Measurements from ENCODE around the gene JMJD1C. TPM values are rescaled to one million over a fixed set of nuclear protein-coding genes. Genes with fewer than 3 reads are reported as not detected.
A peak's percentile ranks its signal among the peaks of the same experiment; 100 is the strongest.

JMJD1C gene
- total RNA-seq, 1 donor from 2014 or later, result 72.9 TPM

- no peak for DNase-seq (ENCODE audit: low spot score)
- H3K4me1 Mint-ChIP-seq (ENCODE audit: low read depth), result peaks cover 58% of the 10 kb centered on the region
- no peak for TF ChIP-seq CTCF (IDR thresholded peaks at IDR 0.05)
- H3K4me3 Mint-ChIP-seq (ENCODE audit: unreplicated experiment), result no peak overlapping the region
- H3K36me3 Mint-ChIP-seq (ENCODE audit: low read depth), result no peaks in the 10 kb centered on the region
- H3K27ac Mint-ChIP-seq (ENCODE audit: unreplicated experiment), result no peak overlapping the region
- H3K9me3 Mint-ChIP-seq (ENCODE audit: low read depth), result no peaks in the 10 kb centered on the region
- H3K27me3 Mint-ChIP-seq (ENCODE audit: low read depth), result no peaks in the 10 kb centered on the region
Measured at GRCh38 chr10:63467841-63468240, 2.1 kb upstream of the JMJD1C start.

DNA sequence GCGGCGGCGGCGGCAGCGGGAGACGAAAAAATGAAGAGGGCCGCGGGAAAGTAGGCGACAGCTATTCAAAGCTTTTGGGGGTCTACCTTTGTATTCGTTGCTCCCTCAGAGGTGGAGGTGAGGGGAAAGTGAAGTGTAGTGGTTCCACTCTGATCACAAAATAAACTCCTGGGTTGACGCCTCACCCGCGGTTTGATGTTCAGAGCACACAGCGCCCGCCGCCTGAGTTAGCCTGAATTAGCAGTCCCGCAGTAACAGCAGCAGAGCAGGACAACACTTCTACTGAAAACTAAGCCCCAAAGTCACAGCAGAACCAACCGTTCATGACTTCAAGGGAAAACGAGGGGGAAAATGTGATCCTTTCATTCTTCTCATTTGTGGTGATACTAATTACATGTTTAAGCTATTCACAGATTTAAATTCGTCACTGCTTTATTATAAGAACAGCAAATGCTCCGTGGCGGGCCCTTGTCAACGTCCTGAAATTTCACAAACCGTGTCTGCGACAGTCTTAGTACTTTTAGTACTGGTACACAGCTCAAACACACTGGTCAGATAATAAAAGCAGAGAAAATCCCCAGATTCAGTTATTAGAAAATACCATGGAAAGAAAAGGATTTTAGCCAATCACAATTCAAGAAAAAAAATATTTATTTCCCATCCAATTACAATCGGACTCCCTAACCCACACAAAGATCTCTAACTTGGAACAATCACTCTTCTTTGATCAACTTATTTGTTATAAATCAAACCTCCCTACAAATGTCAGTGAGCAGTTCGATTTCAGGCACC is 563 bp upstream of the JMJD1C start:
- H3K4me1 Mint-ChIP-seq (ENCODE audit: low read depth), result peaks cover 66% of the 10 kb centered on the region
- H3K27me3 Mint-ChIP-seq (ENCODE audit: low read depth), result no peaks in the 10 kb centered on the region
- no peaks in the 10 kb centered on the region for H3K36me3 Mint-ChIP-seq (ENCODE audit: low read depth)
- DNase-seq (ENCODE audit: low spot score), result no peak
- H3K4me3 Mint-ChIP-seq (ENCODE audit: unreplicated experiment), result peak overlapping the region; percentile 96
- no peak for TF ChIP-seq CTCF (IDR thresholded peaks at IDR 0.05)
- H3K27ac Mint-ChIP-seq (ENCODE audit: unreplicated experiment), result peak overlapping the region; percentile 99
- H3K9me3 Mint-ChIP-seq (ENCODE audit: low read depth), result peaks cover 4% of the 10 kb centered on the region

- Mint-ChIP-seq H3K27me3 (ENCODE audit: low read depth) (no peaks in the 10 kb centered on the region), H3K36me3 (ENCODE audit: low read depth) (no peaks in the 10 kb centered on the region), H3K27ac (ENCODE audit: unreplicated experiment) (peak overlapping the region; percentile 99), H3K4me1 (ENCODE audit: low read depth) (peaks cover 59% of the 10 kb centered on the region), H3K9me3 (ENCODE audit: low read depth) (peaks cover 4% of the 10 kb centered on the region), H3K4me3 (ENCODE audit: unreplicated experiment) (peak overlapping the region; percentile 96)
- peak; percentile 87 for DNase-seq (ENCODE audit: low spot score)
- TF ChIP-seq CTCF (IDR thresholded peaks at IDR 0.05), result no peak
Measured at GRCh38 chr10:63464402-63465292, 1.1 kb downstream of the JMJD1C start.

DNA sequence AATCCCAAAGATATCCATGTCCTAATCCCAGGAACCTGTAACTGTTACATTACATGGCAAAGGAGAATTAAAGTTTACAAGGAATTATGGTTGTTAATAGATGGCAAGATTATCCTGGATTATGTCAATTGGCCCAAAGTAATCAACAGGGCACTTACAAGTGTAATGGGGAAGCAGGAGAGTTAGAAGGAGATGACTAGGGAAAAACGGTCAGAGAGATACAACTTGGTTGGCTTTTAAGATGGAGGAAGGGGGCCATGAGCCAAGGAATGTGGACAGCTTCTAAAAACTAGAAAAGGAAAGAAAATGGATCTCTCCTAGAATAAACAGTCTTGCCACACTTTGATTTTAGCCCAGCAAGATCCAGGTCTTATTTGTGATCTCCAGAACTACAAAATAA is 3.3 kb downstream of the JMJD1C start:
- H3K36me3 Mint-ChIP-seq (ENCODE audit: low read depth), result no peaks in the 10 kb centered on the region
- H3K27ac Mint-ChIP-seq (ENCODE audit: unreplicated experiment), result no peak overlapping the region
- peaks cover 47% of the 10 kb centered on the region for H3K4me1 Mint-ChIP-seq (ENCODE audit: low read depth)
- TF ChIP-seq CTCF (IDR thresholded peaks at IDR 0.05), result no peak
- no peaks in the 10 kb centered on the region for H3K27me3 Mint-ChIP-seq (ENCODE audit: low read depth)
- no peak overlapping the region for H3K4me3 Mint-ChIP-seq (ENCODE audit: unreplicated experiment)
- no peak for DNase-seq (ENCODE audit: low spot score)
- peaks cover 4% of the 10 kb centered on the region for H3K9me3 Mint-ChIP-seq (ENCODE audit: low read depth)

DNA sequence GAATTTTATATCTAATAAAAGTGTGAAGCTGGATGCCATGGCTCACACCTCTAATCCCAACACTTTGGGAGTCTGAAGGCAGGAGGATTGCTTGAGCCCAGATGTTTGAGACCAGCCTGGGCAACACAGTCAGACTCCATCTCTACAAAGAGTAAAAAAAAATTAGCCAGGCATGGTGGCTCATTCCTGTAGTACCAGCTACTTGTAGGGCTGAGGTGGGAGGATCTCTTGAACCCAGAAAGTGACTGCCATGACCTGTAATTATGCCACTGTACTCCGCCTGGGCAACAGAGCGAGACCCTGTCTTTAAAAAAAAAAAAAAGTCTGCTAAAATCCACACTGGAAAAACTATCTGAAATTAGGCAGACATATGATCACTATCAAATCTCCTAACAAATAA is 7.6 kb downstream of the JMJD1C start:
- Mint-ChIP-seq H3K27ac (ENCODE audit: unreplicated experiment) (peak overlapping the region; percentile 17), H3K9me3 (ENCODE audit: low read depth) (peaks cover 4% of the 10 kb centered on the region), H3K36me3 (ENCODE audit: low read depth) (no peaks in the 10 kb centered on the region), H3K27me3 (ENCODE audit: low read depth) (no peaks in the 10 kb centered on the region), H3K4me3 (ENCODE audit: unreplicated experiment) (no peak overlapping the region), H3K4me1 (ENCODE audit: low read depth) (peaks cover 50% of the 10 kb centered on the region)
- TF ChIP-seq CTCF (IDR thresholded peaks at IDR 0.05), result no peak
- DNase-seq (ENCODE audit: low spot score), result no peak

All from chondrocyte (in vitro differentiated cells).